Stimulated activated naive CD8-positive, alpha-beta T cell treated with anti-CD3 and anti-CD28 coated beads, Interleukin-15, Interleukin-2, amounts not matched to agents 100 ng/mL and 50 ng/mL, for 24 hours (primary cell): ENCODE data around the gene CLNS1A.
"Not testable (repeated sequence)": the region's sequence is repeated elsewhere in the genome, so short reads cannot be mapped to it uniquely, and the experiment has no call there.

Experiments
- H3K27ac Mint-ChIP-seq: one replicate; pipeline ENCODE4 v1.8.0; 2021; ENCODE audit warnings: mild to moderate bottlenecking, mixed read lengths
- H3K27me3 Mint-ChIP-seq: one replicate; pipeline ENCODE4 v1.8.0; 2021; ENCODE audit warnings: mixed read lengths
- H3K36me3 Mint-ChIP-seq: one replicate; pipeline ENCODE4 v1.8.0; 2021; ENCODE audit warnings: low read depth, mixed read lengths
- H3K4me1 Mint-ChIP-seq: one replicate; pipeline ENCODE4 v1.8.0; 2021; ENCODE audit warnings: low read depth, mixed read lengths
- H3K4me3 Mint-ChIP-seq: one replicate; pipeline ENCODE4 v1.8.0; 2021; ENCODE audit warnings: mild to moderate bottlenecking, mixed read lengths
- H3K9me3 Mint-ChIP-seq: one replicate; pipeline ENCODE4 v1.8.0; 2021; ENCODE audit warnings: mixed read lengths

Gene CLNS1A

GRCh38 chr11:77647654-77648305 is 10.2 kb upstream of the CLNS1A start:
- Mint-ChIP-seq H3K27ac (no peak overlapping the region), H3K36me3 (no peaks in the 10 kb centered on the region), H3K9me3 (no peaks in the 10 kb centered on the region), H3K27me3 (peaks cover 7% of the 10 kb centered on the region), H3K4me3 (no peak overlapping the region), H3K4me1 (no peaks in the 10 kb centered on the region)

GRCh38 chr11:77644887-77645286 is 7.3 kb upstream of the CLNS1A start:
- Mint-ChIP-seq H3K4me3 (no peak overlapping the region), H3K36me3 (no peaks in the 10 kb centered on the region), H3K27me3 (peaks cover 7% of the 10 kb centered on the region), H3K27ac (no peak overlapping the region), H3K4me1 (no peaks in the 10 kb centered on the region), H3K9me3 (peaks cover 4% of the 10 kb centered on the region)

GRCh38 chr11:77642228-77642627 is 4.6 kb upstream of the CLNS1A start:
- Mint-ChIP-seq H3K36me3 (no peaks in the 10 kb centered on the region), H3K4me3 (no peak overlapping the region), H3K4me1 (peaks cover 9% of the 10 kb centered on the region), H3K27ac (no peak overlapping the region), H3K9me3 (peaks cover 6% of the 10 kb centered on the region), H3K27me3 (peaks cover 7% of the 10 kb centered on the region)

GRCh38 chr11:77636731-77637344 is 756 bp downstream of the CLNS1A start:
- H3K36me3 Mint-ChIP-seq: peaks cover 35% of the 10 kb centered on the region
- H3K4me3 Mint-ChIP-seq: peak overlapping the region; percentile 92
- no peaks in the 10 kb centered on the region for H3K27me3 Mint-ChIP-seq
- H3K4me1 Mint-ChIP-seq: peaks cover 52% of the 10 kb centered on the region
- H3K9me3 Mint-ChIP-seq: peaks cover 6% of the 10 kb centered on the region
- H3K27ac Mint-ChIP-seq: peak overlapping the region; percentile 91

- Mint-ChIP-seq H3K4me1 (peaks cover 69% of the 10 kb centered on the region), H3K36me3 (peaks cover 47% of the 10 kb centered on the region)
- H3K4me3 Mint-ChIP-seq, H3K9me3 Mint-ChIP-seq, H3K27ac Mint-ChIP-seq, H3K27me3 Mint-ChIP-seq: not testable (repeated sequence)
Measured at GRCh38 chr11:77633926-77634325, 3.7 kb downstream of the CLNS1A start.

GRCh38 chr11:77630157-77630710 is 7.4 kb downstream of the CLNS1A start:
- Mint-ChIP-seq H3K36me3 (peaks cover 55% of the 10 kb centered on the region), H3K4me3 (no peak overlapping the region), H3K9me3 (no peaks in the 10 kb centered on the region), H3K4me1 (peaks cover 42% of the 10 kb centered on the region), H3K27ac (peak overlapping the region; percentile 58), H3K27me3 (no peaks in the 10 kb centered on the region)

- Mint-ChIP-seq H3K4me3 (no peak overlapping the region), H3K27me3 (no peaks in the 10 kb centered on the region), H3K4me1 (no peaks in the 10 kb centered on the region), H3K36me3 (peaks cover 77% of the 10 kb centered on the region), H3K9me3 (no peaks in the 10 kb centered on the region), H3K27ac (no peak overlapping the region)
Measured at GRCh38 chr11:77619576-77620198, 17.9 kb downstream of the CLNS1A start.

- no peaks in the 10 kb centered on the region for H3K9me3 Mint-ChIP-seq
Measured at GRCh38 chr11:77617892-77618291, 19.7 kb downstream of the CLNS1A start.

GRCh38 chr11:77611921-77612320 is 25.7 kb downstream of the CLNS1A start:
- no peaks in the 10 kb centered on the region for H3K4me1 Mint-ChIP-seq
- H3K4me3 Mint-ChIP-seq: no peak overlapping the region
- H3K27ac Mint-ChIP-seq: no peak overlapping the region
- H3K36me3 Mint-ChIP-seq: peaks cover 69% of the 10 kb centered on the region
- no peaks in the 10 kb centered on the region for H3K27me3 Mint-ChIP-seq
- H3K9me3 Mint-ChIP-seq: no peaks in the 10 kb centered on the region

More at GRCh38 chr11:77617892-77618291, 19.7 kb downstream of the CLNS1A start:
- H3K4me1 Mint-ChIP-seq: no peaks in the 10 kb centered on the region
- H3K27ac Mint-ChIP-seq: no peak overlapping the region
- H3K4me3 Mint-ChIP-seq: no peak overlapping the region
- peaks cover 72% of the 10 kb centered on the region for H3K36me3 Mint-ChIP-seq
- H3K27me3 Mint-ChIP-seq: no peaks in the 10 kb centered on the region

- H3K36me3 Mint-ChIP-seq: peaks cover 53% of the 10 kb centered on the region
- no peak overlapping the region for H3K4me3 Mint-ChIP-seq
- no peaks in the 10 kb centered on the region for H3K9me3 Mint-ChIP-seq
- H3K27me3 Mint-ChIP-seq: no peaks in the 10 kb centered on the region
- H3K4me1 Mint-ChIP-seq: no peaks in the 10 kb centered on the region
- no peak overlapping the region for H3K27ac Mint-ChIP-seq
Measured at GRCh38 chr11:77609234-77609633, 28.4 kb downstream of the CLNS1A start.

GRCh38 chr11:77604281-77604680 is 33.3 kb downstream of the CLNS1A start:
- H3K4me3 Mint-ChIP-seq: no peak overlapping the region
- no peaks in the 10 kb centered on the region for H3K4me1 Mint-ChIP-seq
- H3K36me3 Mint-ChIP-seq: peaks cover 29% of the 10 kb centered on the region
- no peaks in the 10 kb centered on the region for H3K27me3 Mint-ChIP-seq
- no peaks in the 10 kb centered on the region for H3K9me3 Mint-ChIP-seq
- H3K27ac Mint-ChIP-seq: no peak overlapping the region

GRCh38 chr11:77602381-77603088 is 35.1 kb downstream of the CLNS1A start:
- no peaks in the 10 kb centered on the region for H3K27me3 Mint-ChIP-seq
- H3K9me3 Mint-ChIP-seq: no peaks in the 10 kb centered on the region
- no peaks in the 10 kb centered on the region for H3K4me1 Mint-ChIP-seq
- H3K4me3 Mint-ChIP-seq: no peak overlapping the region
- H3K36me3 Mint-ChIP-seq: peaks cover 19% of the 10 kb centered on the region
- H3K27ac Mint-ChIP-seq: no peak overlapping the region

- H3K36me3 Mint-ChIP-seq: peaks cover 8% of the 10 kb centered on the region
- H3K4me1 Mint-ChIP-seq: no peaks in the 10 kb centered on the region
- no peaks in the 10 kb centered on the region for H3K9me3 Mint-ChIP-seq
- H3K4me3 Mint-ChIP-seq: no peak overlapping the region
- no peaks in the 10 kb centered on the region for H3K27me3 Mint-ChIP-seq
- H3K27ac Mint-ChIP-seq: no peak overlapping the region
Measured at GRCh38 chr11:77598195-77598594, 39.4 kb downstream of the CLNS1A start.

GRCh38 chr11:77596626-77597025 is 41.0 kb downstream of the CLNS1A start:
- Mint-ChIP-seq H3K27ac (no peak overlapping the region), H3K4me1 (no peaks in the 10 kb centered on the region), H3K36me3 (no peaks in the 10 kb centered on the region), H3K27me3 (no peaks in the 10 kb centered on the region), H3K4me3 (no peak overlapping the region), H3K9me3 (no peaks in the 10 kb centered on the region)

GRCh38 chr11:77593883-77594282 is 43.7 kb downstream of the CLNS1A start:
- H3K36me3 Mint-ChIP-seq: no peaks in the 10 kb centered on the region
- H3K27me3 Mint-ChIP-seq: no peaks in the 10 kb centered on the region
- no peak overlapping the region for H3K27ac Mint-ChIP-seq
- no peak overlapping the region for H3K4me3 Mint-ChIP-seq
- peaks cover 15% of the 10 kb centered on the region for H3K4me1 Mint-ChIP-seq
- no peaks in the 10 kb centered on the region for H3K9me3 Mint-ChIP-seq
